ENCODE results near the gene ALX3.

ALX3 gene

GRCh38 chr1:110089561-110090275 is 19.2 kb upstream of the ALX3 start:
- no peak for TF ChIP-seq SUZ12 (IDR thresholded peaks at IDR 0.05; ENCODE audit: extremely low read depth, insufficient read depth, insufficient read length)
- no peak for TF ChIP-seq YY1 (IDR thresholded peaks at IDR 0.05; ENCODE audit: insufficient read depth, insufficient read length)
- TF ChIP-seq ZNF274 (IDR thresholded peaks at IDR 0.05; ENCODE audit: low read depth, low read length), result no peak
- DNase-seq (ENCODE audit: low read depth, low spot score), result no peak
- H3K36me3 ChIP-seq (ENCODE audit: insufficient read depth, insufficient read length, low read length), result no peaks in the 10 kb centered on the region
- H3K4me3 ChIP-seq (ENCODE audit: insufficient read length, low read depth), result no peak overlapping the region
- H3K27me3 ChIP-seq (ENCODE audit: insufficient read depth, insufficient read length), result peaks cover 40% of the 10 kb centered on the region
- H3K9me3 ChIP-seq (ENCODE audit: insufficient read depth, low read length), result peaks cover 9% of the 10 kb centered on the region; the same call in 1 of the 2 replicates
- H3K9ac ChIP-seq (ENCODE audit: insufficient read length, low read depth), result peak overlapping the region; percentile 7
- peaks cover 19% of the 10 kb centered on the region for H3K4me1 ChIP-seq (ENCODE audit: insufficient read depth, insufficient read length)

DNA sequence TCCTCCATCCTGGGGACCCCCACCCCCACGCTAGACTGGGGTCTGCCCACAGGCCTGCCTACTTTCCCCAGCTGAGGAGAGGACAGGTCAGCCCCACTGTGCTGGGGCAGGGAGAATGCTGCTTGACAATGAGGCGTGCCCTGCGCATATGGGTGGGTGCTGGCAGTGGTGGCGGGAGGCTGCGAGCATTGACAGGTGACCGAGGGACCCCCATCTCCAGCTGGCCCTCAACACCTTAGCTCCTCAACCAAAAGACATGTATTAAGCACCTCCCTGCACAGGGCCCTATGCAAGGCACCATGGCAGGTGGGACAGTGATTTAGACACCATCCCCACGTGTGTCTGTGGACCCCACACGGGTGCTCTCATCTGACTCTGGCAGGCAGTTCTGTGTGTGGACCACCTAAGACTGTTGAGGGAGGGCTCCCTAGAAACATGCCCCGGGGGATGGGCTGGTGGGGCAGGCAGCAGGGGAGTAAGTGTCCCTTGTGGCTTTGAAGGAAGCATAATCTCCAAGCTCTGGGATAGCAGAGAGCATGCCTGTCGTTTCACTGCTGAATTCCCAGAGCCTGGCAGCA is 18.4 kb upstream of the ALX3 start:
- no peak for DNase-seq (ENCODE audit: low read depth, low spot score)
- peaks cover 4% of the 10 kb centered on the region; the same call in 1 of the 2 replicates for H3K9me3 ChIP-seq (ENCODE audit: insufficient read depth, low read length)
- H3K4me1 ChIP-seq (ENCODE audit: insufficient read depth, insufficient read length), result peaks cover 19% of the 10 kb centered on the region
- no peak overlapping the region for H3K9ac ChIP-seq (ENCODE audit: insufficient read length, low read depth)
- H3K36me3 ChIP-seq (ENCODE audit: insufficient read depth, insufficient read length, low read length), result no peaks in the 10 kb centered on the region
- no peak overlapping the region for H3K4me3 ChIP-seq (ENCODE audit: insufficient read length, low read depth)
- H3K27me3 ChIP-seq (ENCODE audit: insufficient read depth, insufficient read length), result peaks cover 49% of the 10 kb centered on the region
- TF ChIP-seq YY1 (IDR thresholded peaks at IDR 0.05; ENCODE audit: insufficient read depth, insufficient read length) (no peak), ZNF274 (IDR thresholded peaks at IDR 0.05; ENCODE audit: low read depth, low read length) (no peak), SUZ12 (IDR thresholded peaks at IDR 0.05; ENCODE audit: extremely low read depth, insufficient read depth, insufficient read length) (no peak)

DNA sequence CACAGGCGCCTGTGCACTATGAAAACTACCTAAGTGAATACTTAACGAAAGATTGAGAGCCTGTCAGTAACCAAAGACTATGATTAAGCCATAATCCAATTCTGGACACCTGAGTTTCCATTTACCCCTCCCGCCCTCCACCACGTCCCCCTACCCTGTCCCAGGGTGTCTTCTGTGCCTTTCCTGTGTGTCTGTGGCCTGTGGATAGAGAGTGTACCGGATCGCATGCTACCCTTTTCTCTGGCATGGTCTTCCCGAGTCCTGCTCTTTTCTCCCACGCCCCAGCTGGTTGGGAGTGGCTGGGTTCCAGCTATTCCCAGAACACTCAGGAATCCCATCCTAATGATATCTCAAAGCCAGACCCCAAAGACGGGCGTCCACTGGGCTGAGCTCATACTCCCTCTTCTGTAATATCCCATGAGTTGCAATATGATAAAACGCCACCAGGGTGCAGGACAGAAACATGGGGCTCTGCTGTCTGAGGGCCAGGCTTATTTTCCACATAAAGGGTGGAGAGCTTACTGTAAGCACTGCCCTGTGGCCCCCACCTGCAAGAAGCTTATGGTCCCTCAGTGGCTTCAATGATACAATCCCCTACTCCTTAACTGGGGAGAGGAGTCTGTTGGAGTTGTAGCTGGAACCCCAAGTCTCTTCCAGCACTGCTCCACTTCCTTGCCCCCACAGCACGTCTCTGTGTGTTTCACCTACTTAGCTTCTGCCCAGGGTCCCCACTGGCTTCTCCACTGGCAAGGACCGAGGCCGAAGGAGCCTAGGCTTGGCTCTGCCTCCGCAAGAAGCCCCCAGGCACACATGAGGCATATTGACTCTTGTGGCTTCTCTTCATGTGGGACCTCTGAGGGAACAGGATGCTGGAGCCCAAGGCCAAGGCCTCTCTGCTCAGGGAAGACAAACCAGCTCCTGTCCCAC is 17.6 kb upstream of the ALX3 start:
- DNase-seq (ENCODE audit: low read depth, low spot score), result peak; percentile 63
- H3K4me1 ChIP-seq (ENCODE audit: insufficient read depth, insufficient read length), result peaks cover 19% of the 10 kb centered on the region
- no peak overlapping the region for H3K9ac ChIP-seq (ENCODE audit: insufficient read length, low read depth)

GRCh38 chr1:110086961-110087360 is 16.5 kb upstream of the ALX3 start:
- Histone ChIP-seq H3K36me3 (ENCODE audit: insufficient read depth, insufficient read length, low read length) (no peaks in the 10 kb centered on the region), H3K4me1 (ENCODE audit: insufficient read depth, insufficient read length) (peaks cover 19% of the 10 kb centered on the region), H3K27me3 (ENCODE audit: insufficient read depth, insufficient read length) (peaks cover 63% of the 10 kb centered on the region)

More for the DNA sequence above, 17.6 kb upstream of the ALX3 start:
- no peak overlapping the region for H3K4me3 ChIP-seq (ENCODE audit: insufficient read length, low read depth)
- no peak for TF ChIP-seq ZNF274 (IDR thresholded peaks at IDR 0.05; ENCODE audit: low read depth, low read length)
- no peak for TF ChIP-seq YY1 (IDR thresholded peaks at IDR 0.05; ENCODE audit: insufficient read depth, insufficient read length)
- no peak for TF ChIP-seq SUZ12 (IDR thresholded peaks at IDR 0.05; ENCODE audit: extremely low read depth, insufficient read depth, insufficient read length)
- peaks cover 56% of the 10 kb centered on the region for H3K27me3 ChIP-seq (ENCODE audit: insufficient read depth, insufficient read length)
- no peaks in the 10 kb centered on the region for H3K36me3 ChIP-seq (ENCODE audit: insufficient read depth, insufficient read length, low read length)
- peaks cover 4% of the 10 kb centered on the region; the same call in 1 of the 2 replicates for H3K9me3 ChIP-seq (ENCODE audit: insufficient read depth, low read length)

DNA sequence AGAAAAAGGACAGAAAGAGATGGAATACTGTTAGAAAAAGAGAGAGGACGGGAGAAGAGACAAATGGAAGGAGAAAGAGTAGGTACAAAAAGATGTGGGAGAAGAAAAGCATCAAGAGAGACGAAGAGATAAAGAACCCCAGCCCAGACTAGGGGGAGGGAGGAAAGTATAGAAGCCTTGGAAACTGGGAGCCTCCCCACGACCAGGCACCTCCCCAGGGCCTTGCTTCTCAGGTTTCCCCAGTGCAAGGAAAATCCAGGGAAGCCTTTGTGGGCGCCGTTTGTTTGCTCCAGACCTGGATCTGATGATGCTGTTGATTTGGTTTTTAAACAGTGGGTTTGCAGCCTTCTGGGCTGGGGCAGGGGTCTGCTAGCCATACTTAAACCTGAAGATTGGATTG is 15.2 kb upstream of the ALX3 start:
- Histone ChIP-seq H3K27me3 (ENCODE audit: insufficient read depth, insufficient read length) (peaks cover 76% of the 10 kb centered on the region), H3K9ac (ENCODE audit: insufficient read length, low read depth) (no peak overlapping the region), H3K4me3 (ENCODE audit: insufficient read length, low read depth) (no peak overlapping the region), H3K9me3 (ENCODE audit: insufficient read depth, low read length) (peaks cover 4% of the 10 kb centered on the region; the same call in 1 of the 2 replicates), H3K36me3 (ENCODE audit: insufficient read depth, insufficient read length, low read length) (no peaks in the 10 kb centered on the region), H3K4me1 (ENCODE audit: insufficient read depth, insufficient read length) (peaks cover 19% of the 10 kb centered on the region)
- no peak for DNase-seq (ENCODE audit: low read depth, low spot score)
- TF ChIP-seq YY1 (IDR thresholded peaks at IDR 0.05; ENCODE audit: insufficient read depth, insufficient read length) (no peak), ZNF274 (IDR thresholded peaks at IDR 0.05; ENCODE audit: low read depth, low read length) (no peak), SUZ12 (IDR thresholded peaks at IDR 0.05; ENCODE audit: extremely low read depth, insufficient read depth, insufficient read length) (no peak)

More at GRCh38 chr1:110086961-110087360, 16.5 kb upstream of the ALX3 start:
- no peak for DNase-seq (ENCODE audit: low read depth, low spot score)
- peaks cover 4% of the 10 kb centered on the region; the same call in 1 of the 2 replicates for H3K9me3 ChIP-seq (ENCODE audit: insufficient read depth, low read length)
- no peak for TF ChIP-seq YY1 (IDR thresholded peaks at IDR 0.05; ENCODE audit: insufficient read depth, insufficient read length)
- TF ChIP-seq SUZ12 (IDR thresholded peaks at IDR 0.05; ENCODE audit: extremely low read depth, insufficient read depth, insufficient read length), result no peak
- no peak overlapping the region for H3K9ac ChIP-seq (ENCODE audit: insufficient read length, low read depth)
- no peak overlapping the region for H3K4me3 ChIP-seq (ENCODE audit: insufficient read length, low read depth)

GRCh38 chr1:110084227-110085078 is 14.0 kb upstream of the ALX3 start:
- H3K4me1 ChIP-seq (ENCODE audit: insufficient read depth, insufficient read length), result peaks cover 16% of the 10 kb centered on the region
- no peaks in the 10 kb centered on the region for H3K36me3 ChIP-seq (ENCODE audit: insufficient read depth, insufficient read length, low read length)
- H3K9me3 ChIP-seq (ENCODE audit: insufficient read depth, low read length), result peaks cover 4% of the 10 kb centered on the region; the same call in 1 of the 2 replicates
- peak overlapping the region; percentile 73 for H3K9ac ChIP-seq (ENCODE audit: insufficient read length, low read depth)
- H3K4me3 ChIP-seq (ENCODE audit: insufficient read length, low read depth), result peak overlapping the region; percentile 36
- TF ChIP-seq SUZ12 (IDR thresholded peaks at IDR 0.05; ENCODE audit: extremely low read depth, insufficient read depth, insufficient read length) (peak; percentile 47), YY1 (IDR thresholded peaks at IDR 0.05; ENCODE audit: insufficient read depth, insufficient read length) (no peak), ZNF274 (IDR thresholded peaks at IDR 0.05; ENCODE audit: low read depth, low read length) (no peak)
- no peak for DNase-seq (ENCODE audit: low read depth, low spot score)
- H3K27me3 ChIP-seq (ENCODE audit: insufficient read depth, insufficient read length), result peaks cover 87% of the 10 kb centered on the region

Measured in NT2/D1 (cell line).